ENCODE data around the gene NDUFAF2.

The NDUFAF2 gene

DNA sequence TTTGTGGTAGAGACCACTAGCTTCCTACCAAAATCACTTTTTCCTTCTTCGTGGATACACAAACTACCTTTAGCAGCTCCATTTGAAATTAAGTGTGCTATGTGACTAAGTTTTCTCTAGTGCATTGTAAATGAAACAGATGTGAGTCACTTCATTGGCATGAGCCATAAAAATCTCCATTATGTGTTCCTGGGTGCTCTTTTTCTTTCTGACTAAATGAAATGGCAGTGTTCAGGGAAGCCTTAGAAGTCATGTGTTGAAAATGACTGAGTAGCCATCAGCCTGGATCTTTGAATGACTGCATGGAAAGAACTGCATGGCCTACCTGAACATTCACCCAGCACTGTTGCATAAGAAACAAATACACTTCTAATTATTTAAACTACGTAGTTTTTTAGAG, 107.9 kb downstream of the NDUFAF2 start:
- DNase-seq = no peak

DNA sequence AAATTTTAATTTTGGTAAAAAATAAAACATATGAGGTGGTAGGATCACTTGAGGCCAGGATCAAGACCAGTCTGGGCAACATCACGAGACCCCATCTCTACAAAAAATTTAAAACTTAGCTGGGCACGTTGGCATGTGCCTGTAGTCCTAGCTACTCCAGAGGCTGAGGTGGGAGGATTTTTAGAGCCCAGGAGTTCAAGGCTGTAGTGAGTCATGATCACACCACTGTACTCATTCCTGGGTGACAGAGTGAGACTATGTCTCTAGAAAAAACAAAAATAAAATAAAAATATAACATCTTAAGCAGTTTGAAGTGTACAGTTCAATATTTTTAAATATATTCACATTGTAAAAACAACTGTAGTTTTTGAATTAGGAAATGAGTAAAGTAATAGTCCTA, 108.9 kb downstream of the NDUFAF2 start:
- no peak for DNase-seq

DNA sequence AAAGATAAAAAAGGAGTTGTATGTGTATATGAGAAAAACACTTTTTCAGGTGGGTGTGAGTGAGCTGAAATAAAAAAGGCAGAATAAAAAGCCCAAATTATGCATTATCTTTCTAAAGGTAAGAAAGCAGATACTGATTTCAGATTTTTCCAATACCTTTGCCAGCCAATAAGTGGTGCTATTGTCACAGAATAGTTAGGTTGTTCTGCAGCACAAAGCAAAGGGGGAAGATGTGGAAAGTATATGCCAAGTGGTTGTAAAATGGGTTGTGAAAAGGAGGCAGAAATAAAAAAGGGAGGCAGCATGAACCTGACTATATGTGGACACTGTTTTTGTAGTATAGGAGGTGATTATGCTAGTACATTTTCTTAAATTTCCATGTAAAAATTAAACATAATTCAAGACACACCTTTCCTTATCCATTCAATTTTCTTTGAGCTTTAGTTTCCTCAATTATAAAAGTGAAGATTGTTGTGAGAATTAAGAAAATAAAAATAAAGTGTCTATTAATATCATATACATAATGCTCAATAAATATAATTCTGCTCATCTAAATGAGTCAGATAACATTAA, 110.5 kb downstream of the NDUFAF2 start:
- DNase-seq = peak; percentile 75

DNA sequence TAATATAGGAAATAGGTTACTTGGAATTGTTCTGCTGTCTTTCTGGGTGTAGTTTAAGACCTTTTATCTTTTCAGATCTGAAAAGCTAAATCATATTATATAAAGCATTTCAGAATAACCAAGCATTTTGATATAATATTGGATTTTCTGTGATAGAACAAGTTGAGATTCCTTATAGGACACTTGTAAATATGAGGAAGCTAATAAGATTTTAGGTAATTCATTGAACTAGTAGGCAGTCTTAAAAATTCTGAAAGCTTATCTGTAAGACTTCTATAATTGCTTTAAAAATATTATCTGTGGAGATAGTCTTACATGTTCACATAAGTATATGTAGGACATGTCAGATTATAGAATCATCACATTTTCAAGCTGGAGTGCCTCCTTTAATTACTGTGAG, 114.5 kb downstream of the NDUFAF2 start:
- DNase-seq = no peak

DNA sequence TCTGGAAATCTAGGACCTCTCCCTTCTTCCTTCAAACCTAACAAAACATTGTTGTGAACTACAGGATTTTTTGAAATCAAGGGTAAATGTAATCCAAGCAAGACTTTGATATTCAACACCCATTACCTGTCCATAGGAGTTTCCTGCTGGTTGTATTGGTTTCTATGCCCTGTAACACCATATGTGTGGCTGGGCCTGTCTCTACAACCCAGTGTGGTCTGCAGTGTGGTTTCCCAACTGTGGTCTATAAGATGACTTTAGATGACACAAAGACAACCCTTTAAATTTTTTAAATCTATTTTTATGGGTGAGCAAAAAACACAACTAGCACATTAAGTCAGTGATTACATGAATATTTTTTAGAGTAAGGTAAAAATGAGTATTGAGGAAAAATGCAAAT, 124.1 kb downstream of the NDUFAF2 start:
- no peak for DNase-seq

DNA sequence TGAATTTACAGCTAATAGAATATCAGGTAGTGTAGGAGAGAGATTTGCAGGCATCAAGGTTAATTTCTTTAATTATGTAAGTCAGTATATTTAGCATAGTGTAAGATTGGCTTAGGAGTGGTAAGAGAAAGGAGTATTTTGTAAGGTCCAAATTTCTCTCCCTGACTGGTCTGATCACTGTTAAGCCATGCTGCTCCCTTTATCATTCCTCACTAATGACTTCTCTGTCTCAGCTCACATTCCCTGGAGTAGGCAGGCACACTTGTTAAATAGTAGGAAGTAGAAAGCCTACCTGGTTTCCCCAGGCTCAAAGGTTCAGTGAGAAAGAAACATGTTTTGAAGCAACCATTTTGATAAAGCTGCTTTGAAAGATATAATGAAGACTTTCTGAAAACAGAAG, 126.5 kb downstream of the NDUFAF2 start:
- no peak for DNase-seq

DNA sequence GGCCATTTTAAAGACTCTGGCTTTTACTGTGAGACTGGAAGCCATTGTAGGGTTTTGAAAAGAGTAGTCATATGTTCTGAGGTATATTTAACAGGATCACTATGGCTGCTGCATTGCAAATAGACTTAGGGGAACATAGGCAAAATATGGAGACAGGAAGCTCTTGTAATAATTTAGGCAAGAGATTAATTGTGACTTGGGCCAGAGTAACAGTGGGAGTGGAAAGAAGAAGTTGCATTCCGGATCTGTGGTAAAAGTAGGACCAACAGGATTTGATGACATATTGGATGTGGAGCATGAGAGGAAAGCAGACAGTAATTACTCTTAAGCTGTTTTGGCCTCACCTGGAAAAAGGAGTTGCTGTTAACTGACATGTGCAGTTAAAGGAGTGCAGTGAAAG, 131.6 kb downstream of the NDUFAF2 start:
- DNase-seq = no peak

DNA sequence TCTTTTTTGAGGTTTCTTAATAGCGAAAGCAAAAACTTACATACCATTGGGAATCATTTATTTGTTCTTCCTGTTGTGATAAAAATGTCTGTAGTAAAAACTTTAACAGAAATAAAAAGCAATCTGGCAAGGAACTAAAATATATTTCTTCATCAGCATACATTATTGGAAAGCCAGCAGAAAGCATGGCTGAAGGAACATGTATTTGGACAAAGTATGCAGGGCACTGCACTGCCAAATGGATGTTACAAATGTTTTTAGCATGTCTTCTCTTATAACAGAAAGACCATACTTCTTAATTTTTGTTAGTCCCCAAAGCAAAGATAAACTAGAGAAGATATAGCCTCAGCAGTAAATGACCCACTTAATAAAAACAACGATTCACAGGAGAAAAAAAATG, 136.7 kb downstream of the NDUFAF2 start:
- DNase-seq = no peak

DNA sequence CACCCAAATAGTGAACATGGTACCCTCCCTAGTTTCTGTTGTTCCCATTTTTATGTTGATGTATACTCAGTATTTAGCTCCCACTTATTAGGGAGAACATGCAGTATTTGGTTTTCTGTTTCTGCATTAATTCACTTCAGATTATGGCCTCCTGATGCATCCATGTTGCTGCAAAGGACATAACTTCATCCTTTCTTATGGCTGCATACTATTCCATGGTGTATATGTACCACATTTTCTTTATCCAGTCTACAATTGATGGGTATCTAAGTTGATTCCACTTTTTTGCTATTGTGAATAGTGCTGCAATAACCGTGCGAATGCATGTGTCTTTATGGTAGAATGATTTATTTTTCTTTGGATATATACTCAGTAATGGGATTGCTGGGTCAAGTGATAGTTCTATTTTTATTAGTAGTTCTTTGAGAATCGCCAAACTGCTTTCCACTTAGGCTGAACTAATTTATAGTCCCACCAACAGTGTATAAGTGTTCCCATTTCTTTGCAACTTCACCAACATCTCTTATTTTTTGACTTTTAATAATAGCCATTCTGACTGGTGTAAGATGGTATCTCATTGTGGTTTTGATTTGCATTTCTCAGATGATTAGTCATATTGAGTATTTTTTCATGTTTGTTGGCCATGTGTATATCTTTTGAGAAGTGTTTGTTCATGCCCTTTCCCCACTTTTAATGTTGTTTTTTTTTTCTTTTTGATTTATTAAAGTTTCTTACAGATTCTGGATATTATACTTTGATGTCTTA, 137.7 kb downstream of the NDUFAF2 start:
- no peak for DNase-seq

DNA sequence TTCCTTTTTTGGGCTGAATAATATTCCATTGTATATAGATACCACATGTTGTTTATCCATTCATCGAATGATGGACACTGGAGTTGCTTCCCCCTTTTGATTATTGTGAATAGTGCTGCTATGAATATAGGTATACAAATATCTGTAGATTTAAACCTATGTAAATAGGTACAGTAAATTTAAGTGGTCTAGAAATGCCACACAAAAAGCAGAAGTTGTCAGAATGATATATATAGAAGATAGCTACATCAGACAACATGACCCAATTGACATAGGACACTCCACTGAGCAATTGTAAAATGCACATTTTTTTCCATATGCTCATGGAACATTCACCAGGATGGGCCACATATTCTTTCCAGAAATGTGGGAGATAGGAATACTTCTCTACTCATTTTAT, 139.7 kb downstream of the NDUFAF2 start:
- peak; percentile 19 for DNase-seq

DNA sequence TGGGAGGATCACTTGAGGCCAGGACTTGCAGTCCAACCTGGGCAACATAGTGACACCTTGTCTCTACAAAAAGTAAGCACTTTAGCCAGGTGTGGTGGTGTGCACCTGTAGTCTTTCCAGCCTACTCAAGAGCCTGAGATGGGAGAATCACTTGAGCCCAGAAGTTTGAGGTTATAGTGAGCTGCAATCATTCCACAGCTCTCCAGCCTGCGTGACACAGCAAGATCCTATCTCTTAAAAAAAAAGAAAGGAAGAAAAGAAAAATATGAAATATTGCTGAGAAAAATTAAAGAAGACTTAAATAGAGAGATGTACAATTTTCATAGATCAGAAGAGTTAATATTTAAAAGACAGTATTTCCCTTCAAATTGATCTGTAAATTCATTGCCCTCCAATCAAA, 140.9 kb downstream of the NDUFAF2 start:
- DNase-seq = no peak

DNA sequence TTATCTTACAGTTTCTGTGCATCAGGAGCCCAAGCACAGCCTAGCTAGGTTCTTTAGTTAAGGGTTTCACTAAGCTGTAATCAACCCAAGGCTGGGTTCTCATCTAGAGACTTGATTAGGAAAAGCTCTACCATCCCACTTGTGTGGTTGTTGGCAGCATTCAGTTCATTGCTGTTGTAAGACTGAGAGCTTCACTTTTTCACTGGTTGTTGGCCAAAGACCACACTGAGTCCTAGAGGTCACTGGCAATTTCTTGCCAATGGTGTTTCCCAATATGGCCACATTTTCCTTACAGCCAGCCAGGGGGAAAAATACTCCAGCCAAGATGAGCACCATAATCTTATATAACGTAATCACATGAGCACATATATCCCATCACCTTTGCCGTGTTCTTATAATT, 142.9 kb downstream of the NDUFAF2 start:
- DNase-seq = no peak

DNA sequence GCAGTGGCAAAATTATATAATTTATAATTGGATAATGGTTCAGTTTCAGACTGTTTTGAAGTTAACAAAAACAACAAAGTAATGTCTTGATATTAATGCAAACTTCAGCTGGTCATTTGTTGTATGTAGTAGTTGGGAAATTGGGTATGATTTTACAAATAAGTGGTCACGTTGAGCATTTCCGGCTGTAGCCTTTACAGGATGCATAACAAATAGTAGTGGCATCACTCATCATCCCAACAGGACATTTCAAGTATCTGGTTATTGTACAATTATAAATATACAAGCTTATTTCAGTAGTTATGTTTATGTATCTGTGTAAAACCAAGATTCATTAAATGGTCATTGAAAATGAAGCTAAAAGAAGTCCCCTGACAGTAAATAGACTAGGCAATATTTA, 144.3 kb downstream of the NDUFAF2 start:
- no peak for DNase-seq

DNA sequence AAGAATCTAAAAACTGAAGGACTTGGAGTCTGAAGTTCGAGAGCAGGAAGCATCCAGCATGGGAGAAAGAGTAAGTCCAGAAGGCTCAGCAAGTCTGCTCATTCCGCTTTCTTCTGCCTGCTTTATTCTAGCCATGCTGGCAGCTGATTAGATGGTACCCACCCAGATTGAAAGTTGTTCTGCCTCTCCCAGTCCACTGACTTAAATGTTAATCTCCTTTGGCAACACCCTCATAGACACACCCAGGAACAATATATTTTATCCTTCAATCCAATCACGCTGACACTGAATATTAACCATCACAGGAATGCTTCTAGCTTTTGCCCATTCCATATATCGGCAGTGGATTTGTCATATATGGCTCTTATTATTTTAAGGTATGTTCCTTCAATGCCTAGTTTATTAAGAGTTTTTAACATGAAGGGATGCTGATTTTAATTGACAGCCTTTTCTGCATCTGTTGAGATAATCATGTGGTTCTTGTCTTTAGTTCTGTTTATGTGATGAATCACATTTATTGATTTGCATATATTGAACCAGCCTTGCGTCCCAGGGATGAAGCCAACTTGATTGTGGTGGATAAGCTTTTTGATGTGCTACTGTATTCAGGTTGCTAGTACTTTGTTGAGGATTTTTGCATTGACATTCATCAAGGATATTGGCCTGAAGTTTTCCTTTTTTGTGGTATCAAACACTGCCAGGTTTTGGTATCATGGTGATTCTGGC, 148.2 kb downstream of the NDUFAF2 start:
- peak; percentile 25 for DNase-seq

DNA sequence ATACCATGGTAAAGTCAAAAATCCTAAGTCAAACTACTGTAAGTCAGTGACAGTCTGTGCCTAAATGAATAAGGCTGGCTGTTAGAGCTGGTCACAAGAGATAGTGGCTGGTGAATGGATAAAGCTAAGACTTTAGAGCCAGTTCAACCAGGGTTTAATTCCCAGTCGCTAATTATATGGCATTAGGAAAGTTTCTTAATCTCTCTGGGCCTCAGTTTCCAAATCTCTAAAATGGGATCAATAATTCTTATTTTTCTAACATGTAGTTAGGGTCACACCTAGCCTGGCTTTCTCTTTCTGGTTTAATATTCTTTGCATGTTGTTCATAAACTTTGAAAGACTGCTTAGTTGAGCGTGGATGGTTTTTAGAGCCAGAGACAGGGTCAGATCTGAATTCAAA, 152.5 kb downstream of the NDUFAF2 start:
- DNase-seq = peak; percentile 28

DNA sequence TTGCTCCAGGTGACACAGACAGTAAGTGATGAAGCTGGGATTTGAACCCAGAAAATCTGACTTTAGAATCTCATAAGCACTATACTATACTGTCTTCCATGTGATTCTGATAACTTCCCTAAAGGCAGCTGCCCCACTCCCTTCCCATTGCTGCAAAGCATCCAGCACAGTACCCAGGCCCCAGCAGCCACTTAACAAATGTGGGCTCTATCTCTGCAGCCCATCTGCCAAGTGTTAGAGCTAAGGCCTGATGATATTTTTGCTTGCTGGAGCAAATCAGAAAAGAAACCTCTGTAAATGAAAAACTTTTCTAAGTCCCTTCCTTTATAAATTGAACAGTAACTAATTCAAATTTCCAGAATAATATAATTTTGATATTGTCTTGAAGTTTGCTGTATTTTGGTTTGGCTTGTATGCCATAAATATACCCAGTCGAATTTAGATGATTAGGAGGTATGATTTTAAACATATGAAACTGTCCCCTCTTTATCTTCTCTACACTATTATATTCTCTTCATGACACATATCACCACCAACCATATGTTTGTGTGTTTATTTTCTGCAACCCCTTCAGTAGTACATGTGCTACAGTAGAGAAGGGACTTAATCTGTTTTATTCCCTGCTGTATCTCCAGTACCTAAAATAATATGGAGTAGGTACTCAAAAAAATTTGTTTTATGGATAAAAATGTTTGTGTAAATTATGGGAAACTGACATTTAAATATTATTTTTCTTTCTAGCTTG, 153.4 kb downstream of the NDUFAF2 start:
- DNase-seq = peak; percentile 77

DNA sequence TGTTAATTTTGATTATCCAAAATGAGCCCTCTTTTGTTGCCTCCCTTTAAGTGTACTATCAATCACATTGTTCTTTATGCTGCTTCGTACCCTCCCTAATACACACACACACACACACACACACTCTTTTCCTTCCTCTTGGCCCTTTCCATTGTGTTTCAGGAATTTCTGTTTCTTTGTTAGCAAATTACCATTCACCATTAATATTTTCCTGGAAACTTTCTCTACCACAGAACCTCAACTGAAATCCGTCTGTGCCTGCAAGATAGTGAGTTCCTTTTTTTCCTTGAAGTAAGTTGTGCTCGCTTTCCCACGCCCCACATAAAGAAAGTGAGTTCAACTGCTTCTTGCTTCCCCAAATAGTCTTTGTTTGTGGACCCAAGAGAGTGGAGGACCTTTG, 155.4 kb downstream of the NDUFAF2 start:
- peak; percentile 60 for DNase-seq

DNA sequence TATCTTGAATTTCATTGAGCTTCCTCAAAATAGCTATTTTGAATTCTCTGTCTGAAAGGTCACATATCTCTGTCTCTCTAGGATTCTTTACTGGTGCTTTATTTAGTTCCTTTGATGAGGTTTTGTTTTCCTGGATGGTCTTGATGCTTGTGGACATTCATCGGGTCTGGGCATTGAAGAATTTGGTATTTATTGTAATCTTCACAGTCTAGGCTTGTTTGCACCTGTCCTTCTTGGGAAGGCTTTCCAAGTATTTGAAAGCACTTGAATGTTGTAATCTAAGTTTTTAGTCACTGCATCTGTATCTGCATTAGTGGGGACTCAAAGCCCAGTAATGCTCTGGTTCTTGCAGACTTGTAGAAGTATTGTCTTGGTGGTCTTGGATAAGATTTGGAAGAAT, 169.4 kb downstream of the NDUFAF2 start:
- no peak for DNase-seq

DNA sequence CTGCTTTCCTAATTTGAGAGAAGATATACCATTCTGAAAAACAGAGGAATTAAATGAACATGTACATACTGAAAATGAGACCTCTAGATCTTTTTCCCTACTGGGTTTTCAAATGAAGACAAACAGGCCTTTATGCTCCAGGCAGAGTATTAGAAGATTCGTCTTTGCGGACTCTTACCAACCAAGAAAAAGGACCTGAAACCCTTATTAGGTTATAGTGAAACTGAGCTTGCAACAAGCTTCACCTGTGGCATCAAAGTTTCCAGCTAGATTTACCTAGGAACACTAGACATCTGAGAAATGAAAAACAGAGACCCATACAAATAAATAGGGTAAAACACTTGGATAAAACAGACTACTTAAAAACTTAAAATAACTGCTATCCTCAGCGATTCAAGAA, 171.0 kb downstream of the NDUFAF2 start:
- DNase-seq = no peak

DNA sequence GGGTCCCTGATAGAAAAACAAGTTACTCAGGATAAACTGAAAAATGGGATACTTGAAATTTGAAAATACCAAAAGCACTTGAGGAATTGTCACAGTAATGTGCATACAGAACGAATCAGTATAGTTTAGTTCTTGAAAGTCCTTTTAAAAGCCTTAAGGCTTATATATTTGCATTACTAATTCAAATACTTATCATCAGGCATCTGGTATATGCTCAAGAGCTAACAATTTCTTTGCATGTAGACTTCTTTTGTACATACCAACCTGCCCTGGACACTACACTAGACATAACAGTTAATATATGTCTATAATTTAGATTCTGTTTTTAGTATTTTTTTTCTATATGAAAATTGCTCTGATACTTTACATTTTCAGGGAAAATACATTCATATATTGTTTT, 174.1 kb downstream of the NDUFAF2 start:
- DNase-seq = no peak

DNA sequence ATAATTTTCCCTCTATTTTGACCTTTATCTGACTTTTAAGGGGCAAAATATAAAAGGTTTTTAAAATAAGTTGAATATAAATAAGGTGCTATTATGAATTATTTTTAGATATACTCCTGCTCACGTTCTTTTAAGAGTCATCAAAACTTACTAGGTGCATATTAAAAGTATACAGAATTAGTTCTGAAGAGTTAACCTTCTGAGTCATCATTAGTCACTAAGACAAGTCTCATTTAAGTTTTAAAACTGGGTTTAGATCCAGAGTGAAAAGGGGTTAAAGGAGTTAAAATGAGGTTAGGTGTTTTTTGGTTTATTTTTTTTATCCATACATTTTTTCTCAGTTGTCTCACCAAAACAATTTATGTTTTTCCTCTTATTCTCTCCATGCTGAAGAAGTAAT, 175.5 kb downstream of the NDUFAF2 start:
- no peak for DNase-seq

DNA sequence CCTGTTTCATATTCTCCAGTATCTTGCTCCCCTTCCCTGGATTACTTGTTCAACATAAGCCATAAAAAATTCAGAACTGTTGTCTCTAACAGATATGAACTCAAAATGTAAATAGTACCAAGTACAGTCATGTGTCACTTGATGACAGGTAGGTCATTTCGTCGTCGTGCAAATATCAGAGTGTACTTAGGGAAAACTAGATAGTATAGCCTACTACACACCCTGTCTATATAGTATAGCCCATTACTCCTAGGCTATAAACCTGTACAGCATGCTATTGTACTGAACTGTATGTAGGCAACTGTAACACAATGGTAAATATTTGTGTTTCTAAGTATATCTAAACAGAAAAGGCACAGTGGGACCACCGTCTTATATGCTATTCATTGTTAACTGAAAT, 178.1 kb downstream of the NDUFAF2 start:
- no peak for DNase-seq

DNA sequence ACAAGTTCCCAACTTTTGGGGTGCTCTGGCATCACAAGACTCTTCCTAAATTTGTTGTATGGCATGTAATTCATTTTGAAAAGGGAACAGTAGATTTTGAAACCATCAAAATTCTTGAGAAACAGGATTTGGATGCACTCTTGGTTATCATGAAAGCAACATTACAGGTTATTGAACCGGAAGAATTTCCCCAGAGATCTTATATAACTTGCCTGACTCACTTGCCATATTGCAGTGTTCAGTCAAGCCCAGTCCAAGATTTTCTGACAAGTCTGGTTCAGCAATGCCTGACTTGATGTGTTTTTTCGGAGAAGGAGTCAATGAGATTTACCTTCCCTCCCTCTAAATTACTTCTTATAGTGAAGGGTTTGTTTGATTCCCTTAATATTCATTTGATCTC, 185.3 kb downstream of the NDUFAF2 start:
- DNase-seq = no peak

DNA sequence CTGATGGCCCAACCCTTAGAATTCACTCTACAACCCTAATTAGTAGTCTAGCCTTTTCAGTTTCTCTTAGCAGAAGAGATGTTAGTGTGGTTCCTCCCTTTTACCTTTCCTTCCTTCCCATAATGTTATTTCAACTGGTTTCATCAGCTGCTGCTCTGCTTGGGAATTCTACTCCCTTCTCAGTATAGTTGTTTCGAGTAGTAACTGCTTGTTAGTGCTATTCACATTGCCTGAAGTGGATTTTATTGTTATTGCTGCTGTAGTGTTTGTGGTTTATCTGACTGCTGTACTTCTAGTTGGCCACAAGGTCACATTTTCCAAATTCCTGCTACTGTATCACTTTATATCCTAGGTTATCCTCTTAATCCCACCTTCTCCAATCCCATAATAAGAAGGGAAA, 187.6 kb downstream of the NDUFAF2 start:
- no peak for DNase-seq

All from hematopoietic multipotent progenitor cell treated with erythropoietin and hydrocortisone succinate and interleukin-3 and kit ligand, for 6 days (in vitro differentiated cells).